SH-SY5Y (cell line): ENCODE data around the gene ELAPOR1.

Experiments used
- GATA2 ChIP-seq: IDR thresholded peaks from 2 replicates; pipeline ENCODE4 v1.6.1; 2011; ENCODE audit warnings: mild to moderate bottlenecking, low read depth, low read length
- GATA3 ChIP-seq: IDR thresholded peaks from 2 replicates; pipeline ENCODE4 v1.6.1; 2011; ENCODE audit warnings: low read depth, mild to moderate bottlenecking, low read length, moderate library complexity

- no peak for TF ChIP-seq GATA2
- no peak for TF ChIP-seq GATA3
These were observed 1.8 kb downstream of the ELAPOR1 start for GRCh38 chr1:109115685-109116084.
